OCI-LY7 (cell line): ENCODE results near the gene TTC31.

ENCODE experiments used
- CTCF ChIP-seq: fragments of 200-600 bp; sonication (generic); conservative IDR thresholded peaks from 2 replicates; pipeline ENCODE4 v1.5.1; 2014; ENCODE audit warnings: mild to moderate bottlenecking, antibody characterized with exemption, low read length, moderate library complexity, mixed read lengths
- EZH2phosphoT487 ChIP-seq: fragments of 200-600 bp; sonication (generic); IDR thresholded peaks from 2 replicates; pipeline ENCODE4 v1.6.1; 2018; ENCODE audit warnings: low read depth, borderline replicate concordance, mild to moderate bottlenecking, mixed run types, antibody characterized with exemption, low read length, moderate library complexity, mixed read lengths

- no peak for TF ChIP-seq CTCF
- peak; percentile 82; the same call in 1 of the 2 replicates for TF ChIP-seq EZH2phosphoT487
Observed at GRCh38 chr2:74513605-74514367, 30.9 kb downstream of the TTC31 start.
